NB4 (cell line): ENCODE measurements around the gene TBRG4.

ENCODE experiments used
- DNase-seq: peaks from one replicate; pipeline ENCODE4 v3.0.0; 2010; ENCODE audit warnings: low read depth
- H3K4me3 ChIP-seq: one replicate; pipeline ENCODE4 v1.5.1; 2011; ENCODE audit warnings: mild to moderate bottlenecking, low read depth, low read length, moderate library complexity
- CTCF ChIP-seq: IDR thresholded peaks from one replicate; pipeline ENCODE4 v1.5.1; 2012; ENCODE audit warnings: low read depth, low read length
- MAX ChIP-seq: IDR thresholded peaks from 2 replicates; pipeline ENCODE4 v1.6.1; 2011; ENCODE audit warnings: low read depth, low read length
- MYC ChIP-seq: IDR thresholded peaks from 2 replicates; pipeline ENCODE4 v1.6.1; 2011; ENCODE audit warnings: low read depth, low read length
- POLR2A ChIP-seq: IDR thresholded peaks from 2 replicates; pipeline ENCODE4 v1.6.1; 2011; ENCODE audit warnings: mild to moderate bottlenecking; ENCODE audit not compliant: insufficient read length; ENCODE audit errors: extremely low read depth

The TBRG4 gene

GRCh38 chr7:45125193-45125904 lies 13.9 kb upstream of the TBRG4 start:
- no peak for DNase-seq
- TF ChIP-seq MYC = no peak
- no peak for TF ChIP-seq MAX
- TF ChIP-seq POLR2A = no peak
- TF ChIP-seq CTCF = no peak
- H3K4me3 ChIP-seq = no peak overlapping the region

GRCh38 chr7:45123913-45124710 lies 12.6 kb upstream of the TBRG4 start:
- H3K4me3 ChIP-seq = no peak overlapping the region
- DNase-seq = no peak
- TF ChIP-seq CTCF = no peak

GRCh38 chr7:45122975-45123860 lies 11.7 kb upstream of the TBRG4 start:
- TF ChIP-seq CTCF (no peak), MYC (no peak), POLR2A (no peak), MAX (no peak)
- no peak overlapping the region for H3K4me3 ChIP-seq
- DNase-seq = no peak

- TF ChIP-seq MYC (no peak), CTCF (no peak), POLR2A (no peak), MAX (no peak)
- no peak for DNase-seq
- H3K4me3 ChIP-seq = no peak overlapping the region
These were observed 8.1 kb upstream of the TBRG4 start for GRCh38 chr7:45119550-45119949.

GRCh38 chr7:45118889-45119331 lies 7.4 kb upstream of the TBRG4 start:
- no peak overlapping the region for H3K4me3 ChIP-seq
- no peak for TF ChIP-seq MYC
- no peak for TF ChIP-seq CTCF
- no peak for TF ChIP-seq MAX
- TF ChIP-seq POLR2A = no peak
- no peak for DNase-seq
